GM12873 (cell line): ENCODE results near the gene TUBB.

Experiments used
- TF ChIP-seq, protein P1 (sequence below): IDR thresholded peaks from 2 replicates; pipeline ENCODE4 v1.5.1; 2012; ENCODE audit warnings: low read depth, mild to moderate bottlenecking, moderate library complexity, low read length, control low read depth; ENCODE audit not compliant: insufficient read depth; ENCODE audit errors: missing control alignments

TUBB gene

DNA sequence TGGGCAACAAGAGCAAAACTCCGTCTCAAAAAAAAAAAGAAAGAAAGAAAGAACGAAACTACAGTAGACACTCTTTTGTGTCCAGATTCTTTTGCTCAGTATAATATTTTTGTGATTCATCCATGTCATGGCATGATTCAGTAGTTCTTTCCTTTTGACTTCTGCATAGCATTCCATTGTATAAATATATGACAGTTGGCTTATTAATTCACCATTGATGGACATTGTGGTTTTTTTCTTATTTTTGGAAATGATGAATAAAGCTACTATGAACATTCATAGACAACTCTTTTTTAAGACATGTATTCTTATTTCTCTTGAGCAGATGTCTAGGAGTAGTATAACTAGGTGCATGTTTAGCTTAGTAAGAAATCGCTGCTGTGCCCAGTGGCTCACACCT lies 34.5 kb downstream of the TUBB start:
- TF ChIP-seq, protein P1, sequence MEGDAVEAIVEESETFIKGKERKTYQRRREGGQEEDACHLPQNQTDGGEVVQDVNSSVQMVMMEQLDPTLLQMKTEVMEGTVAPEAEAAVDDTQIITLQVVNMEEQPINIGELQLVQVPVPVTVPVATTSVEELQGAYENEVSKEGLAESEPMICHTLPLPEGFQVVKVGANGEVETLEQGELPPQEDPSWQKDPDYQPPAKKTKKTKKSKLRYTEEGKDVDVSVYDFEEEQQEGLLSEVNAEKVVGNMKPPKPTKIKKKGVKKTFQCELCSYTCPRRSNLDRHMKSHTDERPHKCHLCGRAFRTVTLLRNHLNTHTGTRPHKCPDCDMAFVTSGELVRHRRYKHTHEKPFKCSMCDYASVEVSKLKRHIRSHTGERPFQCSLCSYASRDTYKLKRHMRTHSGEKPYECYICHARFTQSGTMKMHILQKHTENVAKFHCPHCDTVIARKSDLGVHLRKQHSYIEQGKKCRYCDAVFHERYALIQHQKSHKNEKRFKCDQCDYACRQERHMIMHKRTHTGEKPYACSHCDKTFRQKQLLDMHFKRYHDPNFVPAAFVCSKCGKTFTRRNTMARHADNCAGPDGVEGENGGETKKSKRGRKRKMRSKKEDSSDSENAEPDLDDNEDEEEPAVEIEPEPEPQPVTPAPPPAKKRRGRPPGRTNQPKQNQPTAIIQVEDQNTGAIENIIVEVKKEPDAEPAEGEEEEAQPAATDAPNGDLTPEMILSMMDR: no peak

DNA sequence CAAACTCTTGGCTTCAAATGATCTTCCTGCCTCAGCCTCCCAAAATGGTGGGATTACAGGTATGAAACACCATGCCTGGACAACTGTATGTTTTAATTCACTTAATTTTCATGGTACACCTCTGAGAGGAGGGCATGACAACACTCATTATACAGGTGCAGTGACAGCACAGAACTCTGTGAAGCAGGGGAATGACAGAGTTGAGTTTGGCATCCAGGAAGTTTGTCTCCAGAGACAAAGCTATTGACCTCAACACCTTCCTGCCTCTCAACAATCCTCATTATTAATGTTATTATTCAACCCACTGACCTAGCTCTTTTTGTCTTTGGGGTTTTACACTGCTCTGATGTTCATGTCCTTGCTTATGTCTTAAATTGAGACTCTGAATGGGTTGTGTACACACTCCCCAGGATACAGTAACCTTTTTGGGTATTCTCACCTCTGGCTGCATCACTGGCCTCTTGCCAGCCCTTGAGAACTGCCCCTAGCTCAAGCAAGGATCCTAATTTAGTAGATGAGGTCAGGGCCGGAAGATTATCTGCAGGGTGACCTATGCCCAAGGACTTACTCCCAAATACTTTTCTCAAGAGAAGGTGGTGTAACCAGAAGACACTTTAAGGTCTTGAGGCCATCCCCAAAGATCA lies 37.2 kb downstream of the TUBB start:
- TF ChIP-seq, protein P1: no peak

DNA sequence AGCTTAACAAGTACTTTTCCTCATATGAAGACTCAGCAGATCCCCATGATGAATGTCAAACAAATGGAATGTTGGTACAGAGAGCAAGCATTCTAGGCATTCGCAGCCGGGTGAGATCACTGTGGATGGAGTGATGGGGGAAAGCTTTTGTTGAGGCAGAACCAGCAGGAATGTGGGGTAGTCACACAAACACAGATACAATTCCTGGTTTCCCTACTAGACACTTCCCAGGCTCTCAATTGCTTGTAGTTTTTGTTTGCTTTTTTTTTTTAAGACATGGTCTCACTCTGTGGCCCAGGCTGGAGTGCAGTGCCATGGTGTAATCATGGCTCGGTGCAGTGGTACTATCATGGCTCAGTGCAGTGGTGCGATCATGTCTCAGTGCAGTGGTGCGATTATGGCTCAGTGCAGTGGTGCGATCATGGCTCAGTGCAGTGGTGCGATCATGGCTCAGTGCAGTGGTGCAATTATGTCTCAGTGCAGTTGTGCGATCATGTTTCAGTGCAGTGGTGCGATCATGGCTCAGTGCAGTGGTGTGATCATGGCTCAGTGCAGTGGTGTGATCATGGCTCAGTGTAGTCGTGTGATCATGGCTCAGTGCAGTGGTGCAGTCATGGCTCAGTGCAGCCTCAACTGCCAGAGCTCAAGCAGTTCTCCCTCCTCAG lies 39.6 kb downstream of the TUBB start:
- TF ChIP-seq, protein P1: no peak

DNA sequence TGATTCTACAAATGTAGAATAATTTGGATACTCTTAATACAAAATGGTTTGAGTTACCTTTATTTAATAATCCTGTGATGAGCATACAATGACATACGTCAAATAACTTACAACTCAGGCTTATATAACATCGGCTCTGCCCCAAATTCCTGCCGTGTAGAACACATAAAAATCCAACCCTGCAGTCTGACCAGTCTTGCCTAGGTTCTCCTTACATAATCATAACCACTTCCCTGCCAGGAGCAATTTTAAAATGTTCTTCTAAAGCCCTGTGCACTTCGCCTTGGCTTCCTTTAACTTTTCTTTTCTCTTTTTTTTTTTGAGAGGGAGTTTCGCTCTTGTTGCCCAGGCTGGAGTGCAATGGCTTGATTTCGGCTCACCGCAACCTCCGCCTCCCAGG lies 40.4 kb downstream of the TUBB start:
- TF ChIP-seq, protein P1: no peak

DNA sequence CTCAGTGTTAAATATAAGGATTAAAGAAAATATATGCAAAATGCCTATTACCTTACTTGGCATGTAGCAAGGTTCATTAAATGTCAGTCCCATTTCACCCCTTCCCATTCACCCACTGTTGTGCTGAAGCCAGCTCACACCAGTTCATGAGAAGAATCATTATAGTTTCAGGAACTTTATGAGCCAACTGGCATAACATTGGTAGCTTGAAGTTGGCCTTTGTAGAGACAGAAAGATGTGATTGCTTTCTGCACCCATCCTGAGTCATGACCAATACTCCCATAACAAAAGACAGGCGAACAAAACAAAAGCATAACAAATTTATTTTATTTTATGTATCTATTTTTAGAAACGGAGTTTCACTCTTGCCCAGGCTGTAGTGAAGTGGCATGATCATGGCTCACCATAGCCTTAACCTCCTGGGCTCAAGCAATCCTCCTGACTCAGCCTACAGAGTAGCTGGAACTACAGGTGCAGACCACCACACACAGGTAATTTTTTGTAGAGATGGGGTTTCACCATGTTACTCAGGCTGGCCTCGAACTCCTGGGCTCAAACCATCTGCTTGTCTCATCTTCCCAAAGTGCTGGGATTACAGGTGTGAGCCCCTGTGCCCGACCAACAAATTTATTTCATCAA lies 41.8 kb downstream of the TUBB start:
- TF ChIP-seq, protein P1: no peak

- TF ChIP-seq, protein P1: no peak
Observed at GRCh38 chr6:30763155-30763617, 43.0 kb downstream of the TUBB start.
